PC-3 (cell line): ENCODE data around the gene FOXN3.

Experiments
- CTCF ChIP-seq: fragments of 300-600 bp; sonication (generic); conservative IDR thresholded peaks from 2 replicates; pipeline ENCODE4 v1.5.1; 2017; ENCODE audit warnings: antibody characterized with exemption, low read depth, mild to moderate bottlenecking, low read length
- EZH2 ChIP-seq: fragments of 300-600 bp; sonication (generic); IDR thresholded peaks from one replicate; pipeline ENCODE4 v1.6.1; 2017; ENCODE audit warnings: antibody characterized with exemption, mild to moderate bottlenecking, low read length; ENCODE audit not compliant: unreplicated experiment
- EZH2phosphoT487 ChIP-seq: fragments of 300-600 bp; sonication (generic); IDR thresholded peaks from 2 replicates; pipeline ENCODE4 v1.6.1; 2018; ENCODE audit warnings: mild to moderate bottlenecking, antibody characterized with exemption, low read length, borderline replicate concordance

- TF ChIP-seq CTCF (no peak), EZH2 (no peak), EZH2phosphoT487 (no peak)
Observed at GRCh38 chr14:89146274-89146673, 270.8 kb downstream of the FOXN3 start.
